Ovary (tissue), 9 donors: ENCODE results near the gene TMEM45B. TPM values are rescaled to one million over a fixed set of nuclear protein-coding genes. Genes with fewer than 3 reads are reported as not detected.
"Not testable (repeated sequence)": the region's sequence is repeated elsewhere in the genome, so short reads cannot be mapped to it uniquely, and the experiment has no call there.

Experiments
- DNase-seq, 5 donors: peaks; one replicate each; pipeline ENCODE4 v3.0.0-alpha.2; 2019 to 2020
- H3K27ac ChIP-seq, 2 donors: fragments of 200-600 bp; one replicate each; pipeline versions ENCODE4 v1.5.1 to v1.8.0; 2019 to 2022
- H3K27me3 ChIP-seq: fragments of 200-600 bp; one replicate; pipeline ENCODE4 v1.8.0; 2022
- H3K36me3 ChIP-seq: fragments of 200-600 bp; sonication (generic); one replicate; pipeline ENCODE4 v1.5.1; 2019
- H3K4me1 ChIP-seq: one replicate; pipeline ENCODE4 v1.8.1; 2013; ENCODE audit warnings: mild to moderate bottlenecking, moderate library complexity; ENCODE audit not compliant: insufficient read depth
- H3K4me3 ChIP-seq: fragments of 200-600 bp; sonication (generic); one replicate; pipeline ENCODE4 v1.5.1; 2017
- H3K9me3 ChIP-seq, 2 donors: fragments of 200-600 bp in 1 of 2; sonication (generic) in 1 of 2; one replicate each; pipeline versions ENCODE4 v1.5.1 to v1.8.1; 2013 to 2019; ENCODE audit warnings: mild to moderate bottlenecking in 1 of 2, moderate library complexity in 1 of 2
- CTCF ChIP-seq, 3 donors: fragments of 450-650 bp in 2 of 3; fragments of 200-600 bp in 1 of 3; IDR thresholded peaks; one replicate each; pipeline versions ENCODE4 v1.5.1 to v1.8.0; 2016 to 2022; ENCODE audit warnings: antibody characterized with exemption in 3 of 3, mild to moderate bottlenecking in 1 of 3
- EP300 ChIP-seq: sonication (generic); formaldehyde crosslinking; IDR thresholded peaks from one replicate; pipeline ENCODE4 v1.6.1; 2017; ENCODE audit warnings: antibody characterized with exemption
- POLR2A ChIP-seq: fragments of 450-650 bp; IDR thresholded peaks from one replicate; pipeline ENCODE4 v1.6.1; 2017; ENCODE audit warnings: antibody characterized with exemption, mild to moderate bottlenecking, moderate library complexity
- WGBS, 3 donors: extraction: QIAGEN DNeasy Blood & Tissue Kit in 1 of 3; methylation state at CpG; one replicate each; pipeline versions ENCODE4 v1.1.5 to v1.1.7; 2013 to 2017; 5-methylcytosine and 5-hydroxymethylcytosine counted together
- intact Hi-C, 4 donors: fragments of 100-400 bp; cut with DNase I; formaldehyde crosslinking; loops; one replicate each; pipeline versions ENCODE4 v1.11.0 to v1.15.1; 2022 to 2023
- polyA plus RNA-seq, 2 donors: library from polyadenylated mRNA; stranded (reverse); fragments of 200-250 nt in 1 of 2; fragments of 350-450 nt in 1 of 2; fragmentation: Illumina TruSeq in 1 of 2; extraction: RNeasy Lipid Tissue Mini Kit (QIAGEN cat#74804) in 1 of 2; gene quantifications; one replicate each; pipeline ENCODE4 v1.2.3, GENCODE V29; 2013 to 2014
- total RNA-seq, 7 donors: library from RNA; depleted of rRNA in 2 of 7; stranded (reverse); fragments of >200 nt in 2 of 7; fragmentation: NEBNext Ultra II Directional in 3 of 7; extraction: Animal tissue kit (Norgen Biotek cat#: 25700) in 3 of 7; gene quantifications; one replicate each; pipeline versions ENCODE4 v1.1.0 to v1.2.4, GENCODE V29; 2016 to 2023
- donor health status: DM: no; HTN: no; CAD: no; lungs with moderate emphysema.
- donor health status: DM: no; HTN: no; CAD: no.
- donor health status: Bipolar disorder and iron deficiency.
- donor health status: DM: yes; HTN: yes; CAD: no.
- donor health status: DM: no; HTN: no; CAD: no.
- donor health status: DM: yes; HTN: yes; CAD: no.

Gene TMEM45B
- total and polyA plus RNA-seq, 9 donors, result 0.10 to 10.8 (median 0.54) TPM; not detected in 3

- 54 to 71% (median 69%) methylated on average over 4 of the region's 4 CpGs for WGBS, 3 donors
- TF ChIP-seq POLR2A (no peak), EP300 (no peak), CTCF (IDR thresholded peaks at IDR 0.05) (no peak)
- intact Hi-C loops, result loop anchor here in 1 of 4 donors (5.0 kb wide), 1 partner anchor 1987 kb away; no protein-coding TSS in a partner anchor
- no peaks in the 10 kb centered on the region for H3K4me1 ChIP-seq
- no peaks in the 10 kb centered on the region for H3K36me3 ChIP-seq
- no peaks in the 10 kb centered on the region for H3K9me3 ChIP-seq
- H3K27ac ChIP-seq, result no peak overlapping the region
- DNase-seq, result no peak
- H3K27me3 ChIP-seq, result no peaks in the 10 kb centered on the region
- H3K4me3 ChIP-seq, result no peak overlapping the region
Measured at GRCh38 chr11:129840236-129840635, 24.6 kb downstream of the TMEM45B start.

- Histone ChIP-seq H3K27me3 (no peaks in the 10 kb centered on the region), H3K4me1 (no peaks in the 10 kb centered on the region), H3K27ac (no peak overlapping the region), H3K36me3 (no peaks in the 10 kb centered on the region), H3K9me3 (no peaks in the 10 kb centered on the region), H3K4me3 (no peak overlapping the region)
- no peak for DNase-seq
- intact Hi-C loops, result loop anchor here in 1 of 4 donors (5.0 kb wide), 1 partner anchor 1985 kb away; no protein-coding TSS in a partner anchor
- WGBS, 3 donors, result 88 to 97% (median 89%) methylated on average over 2 of the region's 2 CpGs
- no peak for TF ChIP-seq EP300
- TF ChIP-seq CTCF (IDR thresholded peaks at IDR 0.05), result no peak
- no peak for TF ChIP-seq POLR2A
Measured at GRCh38 chr11:129842138-129842537, 26.5 kb downstream of the TMEM45B start.

GRCh38 chr11:129846508-129847335 lies 31.1 kb downstream of the TMEM45B start:
- H3K27ac ChIP-seq, result no peak overlapping the region
- DNase-seq, result no peak

GRCh38 chr11:129847361-129847760 lies 31.7 kb downstream of the TMEM45B start:
- H3K27ac ChIP-seq, DNase-seq: not testable (repeated sequence)
- 45 to 88% (median 55%) methylated on average over 1 to 2 of the region's 3 CpGs for WGBS, 3 donors

More at GRCh38 chr11:129846508-129847335, 31.1 kb downstream of the TMEM45B start:
- no peak for TF ChIP-seq EP300
- TF ChIP-seq CTCF (IDR thresholded peaks at IDR 0.05), result no peak
- no peak for TF ChIP-seq POLR2A
- Histone ChIP-seq H3K36me3 (no peaks in the 10 kb centered on the region), H3K4me1 (no peaks in the 10 kb centered on the region), H3K4me3 (no peak overlapping the region), H3K27me3 (no peaks in the 10 kb centered on the region), H3K9me3 (no peaks in the 10 kb centered on the region)
- intact Hi-C loops, result no loop called here
- WGBS, 3 donors, result 73 to 74% (median 73%) methylated on average over 6 of the region's 6 CpGs

More at GRCh38 chr11:129847361-129847760, 31.7 kb downstream of the TMEM45B start:
- H3K4me3 ChIP-seq, H3K36me3 ChIP-seq, H3K27me3 ChIP-seq, H3K4me1 ChIP-seq, intact Hi-C loops, H3K9me3 ChIP-seq: not testable (repeated sequence)
